H9 (cell line): ENCODE measurements around the gene WDR5. TPM values are rescaled to one million over a fixed set of nuclear protein-coding genes. Genes with fewer than 3 reads are reported as not detected.

Source experiments
- DNase-seq: peaks from one replicate; pipeline ENCODE4 v3.0.0-alpha.2; 2017
- H2AFZ ChIP-seq: one replicate; pipeline ENCODE4 v1.6.1; 2013; ENCODE audit warnings: mild to moderate bottlenecking, low read length, control low read depth, moderate library complexity
- H2AK5ac ChIP-seq: 2 replicates; pipeline ENCODE4 v1.6.1; 2013; ENCODE audit warnings: low read length, control low read depth, mixed read lengths; ENCODE audit not compliant: insufficient read length
- H2BK120ac ChIP-seq: one replicate; pipeline ENCODE4 v1.6.1; 2013; ENCODE audit warnings: low read depth, mild to moderate bottlenecking, low read length, control low read depth, inconsistent platforms; ENCODE audit not compliant: poor library complexity, severe bottlenecking
- H2BK12ac ChIP-seq: 2 replicates; pipeline ENCODE4 v1.6.1; 2013; ENCODE audit warnings: low read length, control low read depth, mixed read lengths, low read depth; ENCODE audit not compliant: insufficient read length
- H2BK15ac ChIP-seq: 2 replicates; pipeline ENCODE4 v1.6.1; 2013; ENCODE audit warnings: low read depth, low read length, control low read depth
- H2BK20ac ChIP-seq: one replicate; pipeline ENCODE4 v1.6.1; 2013; ENCODE audit warnings: low read depth, mild to moderate bottlenecking, low read length, control low read depth, inconsistent platforms; ENCODE audit not compliant: poor library complexity, severe bottlenecking
- H2BK5ac ChIP-seq: 2 replicates; pipeline ENCODE4 v1.6.1; 2013; ENCODE audit warnings: low read length, control low read depth, mixed read lengths; ENCODE audit not compliant: insufficient read length
- H3K14ac ChIP-seq: 2 replicates; pipeline ENCODE4 v1.6.1; 2013; ENCODE audit warnings: low read length, control low read depth; ENCODE audit not compliant: insufficient read depth
- H3K18ac ChIP-seq: 2 replicates; pipeline ENCODE4 v1.6.1; 2013; ENCODE audit warnings: low read depth, mild to moderate bottlenecking, mixed read lengths, low read length, control low read depth; ENCODE audit not compliant: insufficient read length
- H3K23ac ChIP-seq: 2 replicates; pipeline ENCODE4 v1.6.1; 2013; ENCODE audit warnings: low read length, control low read depth, mixed read lengths, low read depth; ENCODE audit not compliant: insufficient read length
- H3K23me2 ChIP-seq: 2 replicates; pipeline ENCODE4 v1.6.1; 2013; ENCODE audit warnings: low read depth, mild to moderate bottlenecking, mixed read lengths, low read length, control low read depth; ENCODE audit not compliant: insufficient read length, poor library complexity, severe bottlenecking
- H3K27ac ChIP-seq: 2 replicates; pipeline ENCODE4 v1.5.1; 2013; ENCODE audit warnings: low read length, control low read depth, mixed read lengths, low read depth; ENCODE audit not compliant: insufficient read length
- H3K27me3 ChIP-seq: 2 replicates; pipeline ENCODE4 v1.6.1; 2013; ENCODE audit warnings: low read length, control low read depth, inconsistent platforms; ENCODE audit not compliant: insufficient read depth
- H3K4ac ChIP-seq: 2 replicates; pipeline ENCODE4 v1.6.1; 2013; ENCODE audit warnings: low read depth, mild to moderate bottlenecking, control low read depth, inconsistent platforms, low read length, moderate library complexity
- H3K4me1 ChIP-seq: 2 replicates; pipeline ENCODE4 v1.6.1; 2013; ENCODE audit warnings: low read length, control low read depth, inconsistent platforms; ENCODE audit not compliant: insufficient read depth
- H3K4me2 ChIP-seq: 2 replicates; pipeline ENCODE4 v1.6.1; 2013; ENCODE audit warnings: low read length, control low read depth, mixed read lengths; ENCODE audit not compliant: insufficient read length, insufficient read depth
- H3K56ac ChIP-seq: 2 replicates; pipeline ENCODE4 v1.6.1; 2013; ENCODE audit warnings: low read depth, mild to moderate bottlenecking, mixed read lengths, low read length, control low read depth; ENCODE audit not compliant: insufficient read length
- H3K79me1 ChIP-seq: 2 replicates; pipeline ENCODE4 v1.6.1; 2013; ENCODE audit warnings: low read depth, mild to moderate bottlenecking, moderate library complexity, low read length, control low read depth, inconsistent platforms; ENCODE audit not compliant: insufficient read depth, poor library complexity, severe bottlenecking
- H3K79me2 ChIP-seq: 2 replicates; pipeline ENCODE4 v1.6.1; 2013; ENCODE audit warnings: low read length, control low read depth, inconsistent platforms; ENCODE audit not compliant: insufficient read depth
- H3K9ac ChIP-seq: 2 replicates; pipeline ENCODE4 v1.6.1; 2013; ENCODE audit warnings: low read length, control low read depth, mixed read lengths; ENCODE audit not compliant: insufficient read length; ENCODE audit errors: extremely low read depth
- H3K9me3 ChIP-seq: one replicate; pipeline ENCODE4 v1.6.1; 2013; ENCODE audit warnings: low read depth, low read length, inconsistent platforms; ENCODE audit not compliant: control insufficient read depth
- H3T11ph ChIP-seq: one replicate; pipeline ENCODE4 v1.6.1; 2013; ENCODE audit warnings: mild to moderate bottlenecking, low read length, control low read depth, inconsistent platforms
- H4K20me1 ChIP-seq: one replicate; pipeline ENCODE4 v1.6.1; 2013; ENCODE audit not compliant: control insufficient read depth, insufficient read length, insufficient read depth
- H4K5ac ChIP-seq: 2 replicates; pipeline ENCODE4 v1.6.1; 2013; ENCODE audit warnings: low read depth, mild to moderate bottlenecking, mixed read lengths, low read length, control low read depth; ENCODE audit not compliant: insufficient read length
- H4K8ac ChIP-seq: replicated peaks from 2 replicates; pipeline ENCODE4 v1.6.1; 2013; ENCODE audit warnings: low read length, control low read depth, mixed read lengths, low read depth; ENCODE audit not compliant: insufficient read length
- H4K91ac ChIP-seq: 2 replicates; pipeline ENCODE4 v1.6.1; 2013; ENCODE audit warnings: low read depth, mild to moderate bottlenecking, moderate library complexity, mixed read lengths, low read length, control low read depth; ENCODE audit not compliant: insufficient read length
- H3K27ac Mint-ChIP-seq, 3 experiments: 2 replicates in 2 of 3; 3 replicates in 1 of 3; pipeline ENCODE4 v1.8.0; 2020 to 2021; ENCODE audit warnings: mixed read lengths in 3 of 3, mild to moderate bottlenecking in 1 of 3, moderate library complexity in 1 of 3
- H3K27me3 Mint-ChIP-seq: 2 replicates; pipeline ENCODE4 v1.8.0; 2021; ENCODE audit warnings: low read depth, mild to moderate bottlenecking, moderate library complexity, mixed read lengths
- H3K36me3 Mint-ChIP-seq, 3 experiments: 2 replicates in 2 of 3; 3 replicates in 1 of 3; pipeline ENCODE4 v1.8.0; 2020 to 2021; ENCODE audit warnings: low read depth in 3 of 3, mixed read lengths in 3 of 3; ENCODE audit not compliant: insufficient read depth in 1 of 3
- H3K4me1 Mint-ChIP-seq, 2 experiments: 2 replicates each; pipeline ENCODE4 v1.8.0; 2020; ENCODE audit warnings: mixed read lengths in 2 of 2
- H3K4me3 Mint-ChIP-seq, 2 experiments: 2 replicates in 1 of 2; 3 replicates in 1 of 2; pipeline ENCODE4 v1.8.0; 2020 to 2021; ENCODE audit warnings: mild to moderate bottlenecking in 2 of 2, mixed read lengths in 2 of 2, moderate library complexity in 1 of 2
- H3K9me3 Mint-ChIP-seq, 2 experiments: 2 replicates in 1 of 2; 3 replicates in 1 of 2; pipeline ENCODE4 v1.8.0; 2020; ENCODE audit warnings: mild to moderate bottlenecking in 2 of 2, mixed read lengths in 2 of 2, moderate library complexity in 1 of 2
- CTCF ChIP-seq: fragments of 200-600 bp; sonication (generic); conservative IDR thresholded peaks from 3 replicates; pipeline ENCODE4 v1.8.0; 2021; ENCODE audit warnings: antibody characterized with exemption, mild to moderate bottlenecking
- WGBS: extraction: QIAGEN DNeasy Blood & Tissue Kit; methylation state at CpG from one replicate; pipeline ENCODE4 v1.1.7; 2013; ENCODE audit warnings: missing lambda C conversion rate, low lambda C conversion rate, mixed read lengths; ENCODE audit not compliant: insufficient read length; ENCODE audit errors: extremely low coverage; 5-methylcytosine and 5-hydroxymethylcytosine counted together
- total RNA-seq: library from RNA; stranded (reverse); gene quantifications from 2 replicates; pipeline ENCODE4 v1.2.1, GENCODE V29; 2021

WDR5 gene
- total RNA-seq, 1 experiment from 2014 or later: 72.3 TPM

- no peaks in the 10 kb centered on the region for H3K9me3 ChIP-seq
- 0 out of 4 replicates have a peak, but pooled peaks cover 0 to 2% of the 10 kb centered on the region in 2 experiments for H3K4me1 Mint-ChIP-seq
- H3K79me2 ChIP-seq: no peaks in the 10 kb centered on the region
- H2BK12ac ChIP-seq: no peak overlapping the region
- no peaks in the 10 kb centered on the region for H4K20me1 ChIP-seq
- no peak overlapping the region for H2BK5ac ChIP-seq
- WGBS: no CpG with 5 or more reads among the region's 50 CpGs
- no peaks in the 10 kb centered on the region for H3K79me1 ChIP-seq
- H3K4me2 ChIP-seq: no peak overlapping the region
- no peak overlapping the region for H2AK5ac ChIP-seq
- peaks cover 14 to 21% (median 21%) of the 10 kb centered on the region in 3 experiments for H3K36me3 Mint-ChIP-seq
- H3K27me3 ChIP-seq: no peaks in the 10 kb centered on the region
- H3K4me1 ChIP-seq: peaks cover 3% of the 10 kb centered on the region; the same call in 1 of the 2 replicates
- H2BK20ac ChIP-seq: no peak overlapping the region
- H4K8ac ChIP-seq: no peak overlapping the region
- H2BK15ac ChIP-seq: no peak overlapping the region
- no peak overlapping the region for H3K9ac ChIP-seq
- H3K27me3 Mint-ChIP-seq: peaks cover 9% of the 10 kb centered on the region
- no peak overlapping the region for H3K27ac Mint-ChIP-seq
- H3K4ac ChIP-seq: no peak overlapping the region
- no peak overlapping the region for H3K4me3 Mint-ChIP-seq
- H3K27ac ChIP-seq: no peak overlapping the region
- H3K56ac ChIP-seq: no peak overlapping the region
- H3K14ac ChIP-seq: no peak overlapping the region
- peaks cover 18 to 19% of the 10 kb centered on the region in 2 experiments for H3K9me3 Mint-ChIP-seq
- H2BK120ac ChIP-seq: no peak overlapping the region
- no peak overlapping the region for H4K5ac ChIP-seq
- no peak for TF ChIP-seq CTCF
- DNase-seq: no peak
- H3T11ph ChIP-seq: no peak overlapping the region
- H3K18ac ChIP-seq: no peak overlapping the region
- no peaks in the 10 kb centered on the region for H3K23me2 ChIP-seq
- no peak overlapping the region for H4K91ac ChIP-seq
- no peak overlapping the region for H3K23ac ChIP-seq
- H2AFZ ChIP-seq: no peak overlapping the region
Measured at GRCh38 chr9:134164879-134165278, 29.0 kb downstream of the WDR5 start.
